Caco-2 (cell line): ENCODE measurements around the gene BATF2. TPM values are rescaled to one million over a fixed set of nuclear protein-coding genes. Genes with fewer than 3 reads are reported as not detected.

Experiments used
- BruUV-seq: library from RNA; stranded (reverse); fragments of 400-500 nt; replicated peaks from 2 replicates; lab custom pipeline; 2021; lab: Mats Ljungman, UMichigan
- CTCF ChIA-PET: fragments of 300-600 bp; sonication (Branson Sonifier 250); formaldehyde crosslinking; loops from one replicate; lab custom pipeline; 2022; ENCODE audit warnings: antibody characterized with exemption; lab: Charles Lee
- POLR2A ChIA-PET: fragments of 300-600 bp; sonication (Branson Sonifier 250); formaldehyde crosslinking; loops from one replicate; lab custom pipeline; 2022; ENCODE audit warnings: antibody characterized with exemption; lab: Charles Lee
- DNase-seq, 2 experiments: peaks; one replicate each; pipeline versions ENCODE4 v3.0.0 to v3.0.0-alpha.2; 2020 to 2022
- H3K27me3 ChIP-seq: replicated peaks from 2 replicates; pipeline ENCODE4 v1.6.0; 2011; ENCODE audit warnings: low read length; ENCODE audit not compliant: control insufficient read depth, insufficient read depth
- H3K36me3 ChIP-seq: 2 replicates; pipeline ENCODE4 v1.5.1; 2011; ENCODE audit warnings: low read length; ENCODE audit not compliant: control insufficient read depth, insufficient read depth
- H3K4me1 ChIP-seq: fragments of 250-450 bp; sonication (Bioruptor Pico); 2 replicates; pipeline ENCODE4 v1.5.1; 2020; ENCODE audit warnings: mild to moderate bottlenecking
- H3K4me3 ChIP-seq: 2 replicates; pipeline ENCODE4 v1.5.1; 2011; ENCODE audit warnings: low read depth, mild to moderate bottlenecking, control low read depth, low read length
- H3K9me3 ChIP-seq: fragments of 250-450 bp; sonication (Bioruptor Pico); 2 replicates; pipeline ENCODE4 v1.5.1; 2020; ENCODE audit warnings: mild to moderate bottlenecking, moderate library complexity
- H3K27ac Mint-ChIP-seq: one replicate; pipeline ENCODE4 v1.8.0; 2022; ENCODE audit warnings: mixed read lengths; ENCODE audit not compliant: unreplicated experiment
- H3K27me3 Mint-ChIP-seq: one replicate; pipeline ENCODE4 v1.8.0; 2022; ENCODE audit warnings: mixed read lengths; ENCODE audit not compliant: insufficient read depth, unreplicated experiment
- H3K36me3 Mint-ChIP-seq: one replicate; pipeline ENCODE4 v1.8.0; 2022; ENCODE audit warnings: mild to moderate bottlenecking, mixed read lengths; ENCODE audit not compliant: insufficient read depth, unreplicated experiment
- H3K4me1 Mint-ChIP-seq: one replicate; pipeline ENCODE4 v1.8.0; 2022; ENCODE audit warnings: low read depth, mixed read lengths; ENCODE audit not compliant: unreplicated experiment
- H3K4me3 Mint-ChIP-seq: one replicate; pipeline ENCODE4 v1.8.0; 2022; ENCODE audit warnings: mild to moderate bottlenecking, moderate library complexity, mixed read lengths; ENCODE audit not compliant: unreplicated experiment
- H3K9me3 Mint-ChIP-seq: one replicate; pipeline ENCODE4 v1.8.0; 2022; ENCODE audit warnings: mixed read lengths; ENCODE audit not compliant: unreplicated experiment
- intact Hi-C: fragments of 100-400 bp; cut with micrococcal nuclease; formaldehyde crosslinking; loops from one replicate; pipeline ENCODE4 v1.10.0; 2022; ENCODE audit not compliant: unreplicated experiment
- total RNA-seq: library from RNA; stranded (reverse); gene quantifications from 2 replicates; pipeline ENCODE4 v1.2.3, GENCODE V29; 2022
- TF ChIP-seq, protein P1 (sequence below), 2 experiments: fragments of 200-600 bp in 1 of 2; IDR thresholded peaks; 1 replicate in 1 of 2; 2 replicates in 1 of 2; pipeline versions ENCODE4 v1.5.1 to v1.8.0; 2011 to 2022; ENCODE audit warnings: antibody characterized with exemption in 1 of 2, control low read depth in 1 of 2, inconsistent platforms in 1 of 2, low read depth in 1 of 2, low read length in 1 of 2, mild to moderate bottlenecking in 1 of 2, moderate library complexity in 1 of 2; ENCODE audit not compliant: insufficient read depth in 1 of 2, severe bottlenecking in 1 of 2, unreplicated experiment in 1 of 2

BATF2 gene
- total RNA-seq, 1 experiment from 2014 or later = 0.79 TPM

DNA sequence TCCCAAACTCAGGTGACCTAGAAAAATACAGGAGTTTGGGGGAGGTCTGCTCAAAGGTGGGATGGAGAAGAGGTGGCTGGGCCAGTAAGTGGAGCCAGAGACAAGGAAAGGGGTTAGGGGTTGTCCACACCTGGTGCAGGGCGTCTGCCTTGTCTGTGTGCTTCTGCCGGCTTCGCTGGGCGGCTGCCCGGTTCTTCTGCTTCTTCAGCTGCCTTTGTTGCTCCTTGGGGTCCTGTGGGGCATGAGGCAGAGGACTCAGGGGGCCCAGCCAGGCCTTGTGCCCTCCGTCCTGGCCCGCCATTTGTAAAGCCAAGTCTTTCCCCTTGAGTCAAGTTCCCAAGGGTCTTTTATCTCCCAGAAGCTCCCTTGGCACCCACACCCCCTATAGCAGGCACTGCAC lies 2.5 kb downstream of the BATF2 start:
- intact Hi-C loops = no loop called here
- H3K4me1 Mint-ChIP-seq = peaks cover 26% of the 10 kb centered on the region
- ChIA-PET CTCF (no interaction called here), POLR2A (no interaction called here)
- Histone ChIP-seq H3K9me3 (no peaks in the 10 kb centered on the region), H3K4me1 (peaks cover 33% of the 10 kb centered on the region), H3K36me3 (no peaks in the 10 kb centered on the region), H3K27me3 (no peaks in the 10 kb centered on the region), H3K4me3 (no peak overlapping the region)
- no peak overlapping the region for H3K4me3 Mint-ChIP-seq
- no peak overlapping the region for H3K27ac Mint-ChIP-seq
- H3K9me3 Mint-ChIP-seq = no peaks in the 10 kb centered on the region
- H3K36me3 Mint-ChIP-seq = no peaks in the 10 kb centered on the region
- BruUV-seq = no TSS peak
- DNase-seq = no peak
- no peaks in the 10 kb centered on the region for H3K27me3 Mint-ChIP-seq
- TF ChIP-seq, protein P1, sequence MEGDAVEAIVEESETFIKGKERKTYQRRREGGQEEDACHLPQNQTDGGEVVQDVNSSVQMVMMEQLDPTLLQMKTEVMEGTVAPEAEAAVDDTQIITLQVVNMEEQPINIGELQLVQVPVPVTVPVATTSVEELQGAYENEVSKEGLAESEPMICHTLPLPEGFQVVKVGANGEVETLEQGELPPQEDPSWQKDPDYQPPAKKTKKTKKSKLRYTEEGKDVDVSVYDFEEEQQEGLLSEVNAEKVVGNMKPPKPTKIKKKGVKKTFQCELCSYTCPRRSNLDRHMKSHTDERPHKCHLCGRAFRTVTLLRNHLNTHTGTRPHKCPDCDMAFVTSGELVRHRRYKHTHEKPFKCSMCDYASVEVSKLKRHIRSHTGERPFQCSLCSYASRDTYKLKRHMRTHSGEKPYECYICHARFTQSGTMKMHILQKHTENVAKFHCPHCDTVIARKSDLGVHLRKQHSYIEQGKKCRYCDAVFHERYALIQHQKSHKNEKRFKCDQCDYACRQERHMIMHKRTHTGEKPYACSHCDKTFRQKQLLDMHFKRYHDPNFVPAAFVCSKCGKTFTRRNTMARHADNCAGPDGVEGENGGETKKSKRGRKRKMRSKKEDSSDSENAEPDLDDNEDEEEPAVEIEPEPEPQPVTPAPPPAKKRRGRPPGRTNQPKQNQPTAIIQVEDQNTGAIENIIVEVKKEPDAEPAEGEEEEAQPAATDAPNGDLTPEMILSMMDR (IDR thresholded peaks at IDR 0.05; ENCODE audit: insufficient read depth in 1 of 2, low read depth in 1 of 2, low read length in 1 of 2, severe bottlenecking in 1 of 2, unreplicated experiment in 1 of 2) = no peak

DNA sequence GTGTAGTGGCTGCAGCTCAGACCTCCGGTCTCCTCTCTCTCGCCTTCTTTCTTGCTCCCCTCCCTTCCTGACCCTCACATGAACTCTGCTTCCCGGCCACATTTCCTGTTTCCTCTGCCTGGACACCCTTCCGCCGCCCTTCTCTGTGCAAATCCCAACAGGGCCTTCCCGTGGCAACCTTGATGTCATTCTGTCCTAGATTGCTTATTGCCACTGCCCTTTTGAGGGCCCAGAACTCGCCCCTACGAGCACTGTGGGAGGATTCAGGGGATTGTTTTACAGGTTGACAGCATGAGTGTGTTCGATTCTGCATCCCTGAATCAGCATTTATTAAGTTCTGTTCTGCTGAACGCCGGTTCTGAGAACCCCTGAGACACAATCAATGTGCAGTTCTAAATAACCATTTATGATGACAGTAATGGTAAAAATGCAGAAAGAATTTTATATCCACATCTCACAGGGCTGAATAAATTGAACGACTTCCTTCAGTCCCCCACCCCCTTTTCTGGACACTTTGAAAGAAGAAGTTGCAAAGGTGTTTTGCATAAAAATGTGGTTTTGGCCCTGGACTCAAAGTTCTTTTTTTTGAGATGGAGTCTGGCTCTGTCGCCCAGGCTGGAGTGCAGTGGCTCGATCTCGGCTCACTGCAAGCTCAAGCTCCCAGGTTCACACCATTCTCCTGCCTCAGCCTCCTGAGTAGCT lies 6.4 kb downstream of the BATF2 start:
- H3K27me3 Mint-ChIP-seq = no peaks in the 10 kb centered on the region
- H3K4me3 Mint-ChIP-seq = no peak overlapping the region
- no peak for DNase-seq
- Histone ChIP-seq H3K4me1 (no peaks in the 10 kb centered on the region), H3K36me3 (no peaks in the 10 kb centered on the region), H3K9me3 (no peaks in the 10 kb centered on the region), H3K4me3 (no peak overlapping the region), H3K27me3 (no peaks in the 10 kb centered on the region)
- POLR2A ChIA-PET = no interaction called here
- CTCF ChIA-PET = interaction anchor here (0.6 kb wide), 1 partner anchor 61 kb away, joined by 9 read pairs; no protein-coding TSS in a partner anchor
- intact Hi-C loops = no loop called here
- TF ChIP-seq, protein P1 (IDR thresholded peaks at IDR 0.05; ENCODE audit: insufficient read depth in 1 of 2, low read depth in 1 of 2, low read length in 1 of 2, severe bottlenecking in 1 of 2, unreplicated experiment in 1 of 2) = no peak
- no peaks in the 10 kb centered on the region for H3K36me3 Mint-ChIP-seq
- no peaks in the 10 kb centered on the region for H3K4me1 Mint-ChIP-seq
- no peak overlapping the region for H3K27ac Mint-ChIP-seq
- no peaks in the 10 kb centered on the region for H3K9me3 Mint-ChIP-seq
- no TSS peak for BruUV-seq

DNA sequence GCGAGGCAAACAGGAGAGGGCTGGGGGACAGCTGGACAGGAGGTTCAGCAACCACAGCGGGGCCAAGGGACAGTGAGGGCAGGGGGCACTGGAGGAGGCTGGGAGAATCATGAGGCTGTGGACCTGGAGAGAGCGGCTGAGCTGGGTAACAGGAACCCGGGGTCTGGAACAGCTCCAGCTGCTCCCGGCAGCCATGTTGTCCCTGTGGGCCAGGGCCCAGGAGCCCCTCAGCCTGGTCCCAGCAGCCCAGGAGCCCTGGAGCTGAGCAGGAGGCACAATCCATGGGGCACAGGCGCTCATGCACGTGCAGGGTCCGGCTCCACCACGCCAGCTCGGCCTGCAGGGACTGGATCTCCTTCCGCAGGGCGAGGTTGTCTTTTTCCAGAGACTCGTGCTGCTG lies 7.4 kb downstream of the BATF2 start:
- H3K36me3 Mint-ChIP-seq = no peaks in the 10 kb centered on the region

More for the DNA sequence above, 7.4 kb downstream of the BATF2 start:
- H3K27me3 Mint-ChIP-seq = no peaks in the 10 kb centered on the region
- Histone ChIP-seq H3K4me1 (no peaks in the 10 kb centered on the region), H3K36me3 (no peaks in the 10 kb centered on the region), H3K4me3 (no peak overlapping the region), H3K9me3 (no peaks in the 10 kb centered on the region), H3K27me3 (no peaks in the 10 kb centered on the region)
- ChIA-PET CTCF (interaction anchor here (0.6 kb wide), 1 partner anchor 60 kb away, joined by 9 read pairs; no protein-coding TSS in a partner anchor), POLR2A (no interaction called here)
- no peaks in the 10 kb centered on the region for H3K9me3 Mint-ChIP-seq
- TF ChIP-seq, protein P1 (IDR thresholded peaks at IDR 0.05; ENCODE audit: insufficient read depth in 1 of 2, low read depth in 1 of 2, low read length in 1 of 2, severe bottlenecking in 1 of 2, unreplicated experiment in 1 of 2) = no peak
- H3K27ac Mint-ChIP-seq = no peak overlapping the region
- no TSS peak for BruUV-seq
- H3K4me3 Mint-ChIP-seq = no peak overlapping the region
- intact Hi-C loops = no loop called here
- H3K4me1 Mint-ChIP-seq = no peaks in the 10 kb centered on the region
- no peak for DNase-seq
